Natural killer cell (primary cell): Measurements from ENCODE around the gene IRF3. TPM values are rescaled to one million over a fixed set of nuclear protein-coding genes. Genes with fewer than 3 reads are reported as not detected.

Experiments used
- ATAC-seq, 3 donors: fragments of 150-1000 bp in 2 of 3; fragments of 200-7000 bp in 1 of 3; cut with Tn5 transposase; 1 replicate in 1 of 3; 2 replicates in 2 of 3; pipeline ENCODE4 v1.10.0; 2021; ENCODE audit warnings: mild to moderate bottlenecking in 2 of 3, moderate library complexity in 2 of 3
- DNase-seq, 2 donors: peaks; one replicate each; pipeline versions ENCODE4 v3.0.0 to v3.0.0-alpha.2; 2013 to 2021; ENCODE audit warnings: mixed read lengths in 1 of 2
- H3K27ac ChIP-seq: one replicate; pipeline ENCODE4 v1.5.1; 2013; ENCODE audit warnings: mild to moderate bottlenecking, low read length
- H3K27me3 ChIP-seq: one replicate; pipeline ENCODE4 v1.6.1; 2013; ENCODE audit warnings: low read length; ENCODE audit not compliant: control insufficient read depth, insufficient read depth
- H3K36me3 ChIP-seq: one replicate; pipeline ENCODE4 v1.6.1; 2013; ENCODE audit warnings: low read length; ENCODE audit not compliant: control insufficient read depth, insufficient read depth
- H3K4me1 ChIP-seq: one replicate; pipeline ENCODE4 v1.6.1; 2013; ENCODE audit warnings: low read length; ENCODE audit not compliant: control insufficient read depth, insufficient read depth
- H3K4me3 ChIP-seq: one replicate; pipeline ENCODE4 v1.5.1; 2013; ENCODE audit warnings: low read length
- H3K9me3 ChIP-seq: one replicate; pipeline ENCODE4 v1.6.1; 2013; ENCODE audit warnings: low read length; ENCODE audit not compliant: control insufficient read depth, insufficient read depth
- H3K27ac Mint-ChIP-seq, 2 donors: one replicate each; pipeline ENCODE4 v1.8.0; 2022; ENCODE audit warnings: mild to moderate bottlenecking in 2 of 2, mixed read lengths in 2 of 2, moderate library complexity in 1 of 2
- H3K27me3 Mint-ChIP-seq, 2 donors: one replicate each; pipeline ENCODE4 v1.8.0; 2022; ENCODE audit warnings: low read depth in 2 of 2, mixed read lengths in 2 of 2
- H3K36me3 Mint-ChIP-seq: one replicate; pipeline ENCODE4 v1.8.0; 2022; ENCODE audit warnings: mixed read lengths
- H3K4me1 Mint-ChIP-seq, 2 donors: one replicate each; pipeline ENCODE4 v1.8.0; 2022; ENCODE audit warnings: mixed read lengths in 2 of 2
- H3K4me3 Mint-ChIP-seq: one replicate; pipeline ENCODE4 v1.8.0; 2022; ENCODE audit warnings: mild to moderate bottlenecking, moderate library complexity, mixed read lengths
- H3K9me3 Mint-ChIP-seq, 2 donors: one replicate each; pipeline ENCODE4 v1.8.0; 2022; ENCODE audit warnings: mixed read lengths in 2 of 2
- WGBS: methylation state at CpG from one replicate; pipeline ENCODE4 v1.1.7; 2013; ENCODE audit warnings: missing lambda C conversion rate; ENCODE audit not compliant: insufficient coverage; 5-methylcytosine and 5-hydroxymethylcytosine counted together
- intact Hi-C: fragments of 100-400 bp; cut with micrococcal nuclease; formaldehyde crosslinking; loops from one replicate; pipeline ENCODE4 v1.14.2; 2022
- total RNA-seq, 4 donors: library from RNA; stranded (reverse); fragments of 120-200 nt in 1 of 4; gene quantifications; one replicate each; pipeline versions ENCODE4 v1.2.3 to v1.2.4, GENCODE V29; 2013 to 2022
- TF ChIP-seq, protein P1 (sequence below): fragments of 200-600 bp; IDR thresholded peaks from one replicate; pipeline ENCODE4 v1.8.0; 2022; ENCODE audit warnings: antibody characterized with exemption

The IRF3 gene
- total RNA-seq, 3 donors from 2014 or later (not counting 1 experiment from before 2014, with no cell fraction given): 176 to 184 (median 179) TPM

DNA sequence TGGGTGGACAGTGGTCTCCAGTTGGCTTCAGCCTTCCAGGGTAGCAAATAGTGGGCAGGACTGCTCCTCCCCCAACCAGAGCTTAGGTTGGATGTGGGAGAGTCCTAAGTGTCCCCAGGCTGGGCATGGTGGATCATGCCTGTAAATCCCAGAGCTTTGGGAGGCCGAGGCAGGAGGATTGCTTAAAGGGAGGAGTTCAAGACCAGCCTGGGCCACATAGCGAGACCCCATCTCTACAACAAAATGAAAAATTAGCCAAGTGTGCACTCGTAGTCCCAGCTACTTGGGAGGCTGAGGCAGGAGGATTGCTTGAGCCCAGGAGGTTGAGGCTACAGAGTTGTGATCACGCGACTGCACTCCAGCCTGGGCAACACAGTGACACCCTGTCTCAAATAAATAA, 33.1 kb downstream of the IRF3 start:
- no peak overlapping the region for H3K27ac ChIP-seq
- no peak for DNase-seq
- H3K4me1 Mint-ChIP-seq: peaks cover 0 to 2% of the 10 kb centered on the region in 2 donors
- TF ChIP-seq, protein P1, sequence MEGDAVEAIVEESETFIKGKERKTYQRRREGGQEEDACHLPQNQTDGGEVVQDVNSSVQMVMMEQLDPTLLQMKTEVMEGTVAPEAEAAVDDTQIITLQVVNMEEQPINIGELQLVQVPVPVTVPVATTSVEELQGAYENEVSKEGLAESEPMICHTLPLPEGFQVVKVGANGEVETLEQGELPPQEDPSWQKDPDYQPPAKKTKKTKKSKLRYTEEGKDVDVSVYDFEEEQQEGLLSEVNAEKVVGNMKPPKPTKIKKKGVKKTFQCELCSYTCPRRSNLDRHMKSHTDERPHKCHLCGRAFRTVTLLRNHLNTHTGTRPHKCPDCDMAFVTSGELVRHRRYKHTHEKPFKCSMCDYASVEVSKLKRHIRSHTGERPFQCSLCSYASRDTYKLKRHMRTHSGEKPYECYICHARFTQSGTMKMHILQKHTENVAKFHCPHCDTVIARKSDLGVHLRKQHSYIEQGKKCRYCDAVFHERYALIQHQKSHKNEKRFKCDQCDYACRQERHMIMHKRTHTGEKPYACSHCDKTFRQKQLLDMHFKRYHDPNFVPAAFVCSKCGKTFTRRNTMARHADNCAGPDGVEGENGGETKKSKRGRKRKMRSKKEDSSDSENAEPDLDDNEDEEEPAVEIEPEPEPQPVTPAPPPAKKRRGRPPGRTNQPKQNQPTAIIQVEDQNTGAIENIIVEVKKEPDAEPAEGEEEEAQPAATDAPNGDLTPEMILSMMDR: no peak
- peaks cover 2% of the 10 kb centered on the region for H3K36me3 ChIP-seq
- H3K4me3 Mint-ChIP-seq: no peak overlapping the region
- no peaks in the 10 kb centered on the region for H3K27me3 Mint-ChIP-seq
- intact Hi-C loops: no loop called here
- WGBS: 97% methylated on average over 5 of the region's 5 CpGs
- H3K27me3 ChIP-seq: no peaks in the 10 kb centered on the region
- H3K9me3 ChIP-seq: no peaks in the 10 kb centered on the region
- no peak for ATAC-seq
- H3K36me3 Mint-ChIP-seq: no peaks in the 10 kb centered on the region
- no peaks in the 10 kb centered on the region for H3K4me1 ChIP-seq
- H3K4me3 ChIP-seq: no peak overlapping the region
- no peaks in the 10 kb centered on the region for H3K9me3 Mint-ChIP-seq
- no peak overlapping the region for H3K27ac Mint-ChIP-seq

DNA sequence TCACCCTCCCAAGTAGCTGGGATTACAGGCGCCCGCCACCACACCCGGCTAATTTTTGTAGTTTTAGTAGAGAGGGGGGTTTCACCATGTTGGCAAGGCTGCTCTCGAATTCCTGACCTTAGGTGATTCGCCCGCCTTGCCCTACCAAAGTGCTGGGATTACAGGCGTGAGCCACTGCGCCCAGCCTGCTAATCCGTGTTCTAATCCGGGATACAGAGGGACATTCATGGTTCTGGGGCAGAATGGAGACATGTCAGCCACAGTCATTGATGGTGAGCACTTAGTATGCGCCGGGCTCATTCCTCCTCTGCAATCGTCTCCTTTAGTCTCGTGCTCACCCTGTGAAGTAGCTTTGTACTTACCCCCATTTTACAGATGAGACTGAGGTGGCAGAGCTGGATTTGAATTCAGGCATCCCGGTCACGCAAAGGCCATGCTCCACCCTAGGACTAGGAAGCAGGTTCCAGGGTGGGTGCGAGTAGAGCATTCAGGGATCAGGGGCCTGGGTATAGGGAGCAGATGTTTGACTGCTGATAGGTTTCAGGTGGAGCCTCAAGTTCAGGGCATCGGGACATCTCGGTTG, 34.0 kb downstream of the IRF3 start:
- H3K9me3 Mint-ChIP-seq: no peaks in the 10 kb centered on the region
- no peak for DNase-seq
- intact Hi-C loops: no loop called here
- H3K4me3 Mint-ChIP-seq: no peak overlapping the region
- no peaks in the 10 kb centered on the region for H3K4me1 ChIP-seq
- H3K27me3 Mint-ChIP-seq: no peaks in the 10 kb centered on the region
- no peak overlapping the region for H3K27ac ChIP-seq
- 99% methylated on average over 18 of the region's 19 CpGs for WGBS
- H3K4me3 ChIP-seq: no peak overlapping the region
- H3K9me3 ChIP-seq: no peaks in the 10 kb centered on the region
- no peaks in the 10 kb centered on the region for H3K4me1 Mint-ChIP-seq
- no peaks in the 10 kb centered on the region for H3K27me3 ChIP-seq
- TF ChIP-seq, protein P1: no peak
- peaks cover 8% of the 10 kb centered on the region for H3K36me3 ChIP-seq
- no peak overlapping the region for H3K27ac Mint-ChIP-seq
- no peak for ATAC-seq
- H3K36me3 Mint-ChIP-seq: no peaks in the 10 kb centered on the region

DNA sequence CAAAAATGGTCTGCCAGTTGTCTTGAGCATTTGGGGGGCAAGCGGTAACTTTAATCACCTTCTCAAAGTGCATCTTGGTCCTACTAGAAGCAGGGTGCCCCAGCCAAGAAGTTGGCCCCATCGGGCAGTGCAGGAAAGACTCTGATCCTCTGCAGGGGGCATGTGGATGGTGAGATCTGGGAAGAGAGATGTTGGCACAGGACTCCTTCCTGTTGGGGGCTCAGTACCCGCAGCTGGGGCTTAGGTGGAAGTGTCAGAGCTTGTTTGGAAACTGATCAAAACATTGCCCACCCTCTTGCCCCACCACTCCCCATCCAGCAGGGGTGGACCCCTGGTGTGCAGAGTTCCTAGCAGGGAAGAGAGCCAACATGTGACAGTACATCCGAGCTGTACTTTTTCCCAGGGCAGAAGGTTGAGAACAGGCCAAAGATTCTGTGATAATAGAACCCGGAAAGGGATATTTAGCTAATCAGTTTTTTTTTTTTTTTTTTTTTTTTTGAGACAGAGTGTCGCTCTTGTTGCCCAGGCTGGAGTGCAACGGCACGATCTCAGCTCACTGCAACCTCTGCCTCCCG, 34.6 kb downstream of the IRF3 start:
- H3K4me3 ChIP-seq: no peak overlapping the region
- no peak for ATAC-seq
- intact Hi-C loops: no loop called here
- H3K4me1 ChIP-seq: no peaks in the 10 kb centered on the region
- H3K36me3 ChIP-seq: peaks cover 10% of the 10 kb centered on the region
- DNase-seq: no peak
- Mint-ChIP-seq H3K27me3 (no peaks in the 10 kb centered on the region), H3K36me3 (no peaks in the 10 kb centered on the region), H3K4me3 (no peak overlapping the region), H3K4me1 (no peaks in the 10 kb centered on the region), H3K27ac (peak overlapping the region in 1 of 2 donors; percentile 52), H3K9me3 (no peaks in the 10 kb centered on the region)
- no peak overlapping the region for H3K27ac ChIP-seq
- no peaks in the 10 kb centered on the region for H3K27me3 ChIP-seq
- no peaks in the 10 kb centered on the region for H3K9me3 ChIP-seq
- TF ChIP-seq, protein P1: no peak
- WGBS: 79% methylated on average over 8 of the region's 9 CpGs

DNA sequence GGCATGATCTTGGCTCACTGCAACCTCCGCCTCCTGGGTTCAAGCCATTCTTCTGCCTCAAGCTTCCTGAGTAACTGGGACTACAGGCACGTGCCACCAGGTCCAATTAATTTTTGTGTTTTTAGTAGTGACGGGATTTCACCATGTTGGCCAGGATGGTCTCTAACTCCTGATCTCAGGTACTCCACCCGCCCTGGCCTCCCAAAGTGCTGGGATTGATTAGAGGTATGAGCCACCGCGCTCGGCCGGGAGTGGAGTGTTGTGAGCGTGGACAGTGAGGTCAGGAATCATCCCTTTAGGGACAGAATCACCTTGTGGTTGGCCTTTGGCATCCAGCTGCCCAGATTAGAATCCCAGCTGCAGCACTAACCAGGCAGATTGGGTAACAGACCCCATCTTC, 36.0 kb downstream of the IRF3 start:
- no peak for ATAC-seq
- no peak for DNase-seq
- H3K27ac Mint-ChIP-seq: no peak overlapping the region
- no peaks in the 10 kb centered on the region for H3K27me3 ChIP-seq
- H3K36me3 Mint-ChIP-seq: no peaks in the 10 kb centered on the region
- H3K4me3 Mint-ChIP-seq: no peak overlapping the region
- H3K4me3 ChIP-seq: no peak overlapping the region
- TF ChIP-seq, protein P1: no peak
- no peaks in the 10 kb centered on the region for H3K9me3 ChIP-seq
- no peak overlapping the region for H3K27ac ChIP-seq
- whole genome bisulfite sequencing: 94% methylated on average over 9 of the region's 9 CpGs
- no peaks in the 10 kb centered on the region for H3K4me1 Mint-ChIP-seq
- H3K9me3 Mint-ChIP-seq: no peaks in the 10 kb centered on the region
- intact Hi-C loops: no loop called here
- no peaks in the 10 kb centered on the region for H3K27me3 Mint-ChIP-seq
- peaks cover 17% of the 10 kb centered on the region for H3K36me3 ChIP-seq
- no peaks in the 10 kb centered on the region for H3K4me1 ChIP-seq
